ENCODE data around the gene IFT27.

Gene IFT27

DNA sequence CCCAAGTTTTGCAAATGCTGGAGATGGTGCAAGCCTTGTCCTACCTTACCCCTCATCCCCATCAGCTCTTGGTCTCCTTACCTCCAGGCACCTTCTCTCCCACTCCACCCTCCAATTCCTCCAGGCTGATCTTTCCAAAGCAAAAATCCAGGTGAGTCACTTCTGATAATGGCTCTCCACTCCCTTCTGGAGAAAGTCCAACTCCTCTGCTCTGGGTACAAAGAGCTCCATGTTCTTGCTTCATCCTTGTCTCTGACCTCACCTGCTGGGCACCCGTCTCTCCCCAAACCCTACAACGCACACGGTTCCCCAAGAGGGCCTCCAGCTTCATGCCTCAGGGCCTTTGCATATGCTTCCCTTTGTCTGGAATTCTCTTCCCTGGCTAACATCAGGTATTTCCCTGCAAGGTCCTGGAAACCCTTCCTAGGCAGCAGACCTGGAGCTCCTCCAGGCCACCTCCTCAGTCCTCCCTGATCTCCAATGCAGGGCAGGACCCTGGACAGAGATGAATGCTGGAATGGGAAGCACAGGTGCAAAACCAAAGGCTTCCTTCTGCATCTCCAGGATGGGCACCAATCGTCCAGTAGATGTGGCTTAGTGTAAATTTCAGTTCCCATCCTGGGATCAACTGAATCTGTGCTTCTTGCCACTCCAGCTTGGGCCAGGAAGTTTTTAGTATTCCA is 22.7 kb downstream of the IFT27 start:
- H3K4me3 ChIP-seq (ENCODE audit: low read depth, low read length): no peak overlapping the region
- DNase-seq (ENCODE audit: low read depth): no peak
- TF ChIP-seq, protein P1, sequence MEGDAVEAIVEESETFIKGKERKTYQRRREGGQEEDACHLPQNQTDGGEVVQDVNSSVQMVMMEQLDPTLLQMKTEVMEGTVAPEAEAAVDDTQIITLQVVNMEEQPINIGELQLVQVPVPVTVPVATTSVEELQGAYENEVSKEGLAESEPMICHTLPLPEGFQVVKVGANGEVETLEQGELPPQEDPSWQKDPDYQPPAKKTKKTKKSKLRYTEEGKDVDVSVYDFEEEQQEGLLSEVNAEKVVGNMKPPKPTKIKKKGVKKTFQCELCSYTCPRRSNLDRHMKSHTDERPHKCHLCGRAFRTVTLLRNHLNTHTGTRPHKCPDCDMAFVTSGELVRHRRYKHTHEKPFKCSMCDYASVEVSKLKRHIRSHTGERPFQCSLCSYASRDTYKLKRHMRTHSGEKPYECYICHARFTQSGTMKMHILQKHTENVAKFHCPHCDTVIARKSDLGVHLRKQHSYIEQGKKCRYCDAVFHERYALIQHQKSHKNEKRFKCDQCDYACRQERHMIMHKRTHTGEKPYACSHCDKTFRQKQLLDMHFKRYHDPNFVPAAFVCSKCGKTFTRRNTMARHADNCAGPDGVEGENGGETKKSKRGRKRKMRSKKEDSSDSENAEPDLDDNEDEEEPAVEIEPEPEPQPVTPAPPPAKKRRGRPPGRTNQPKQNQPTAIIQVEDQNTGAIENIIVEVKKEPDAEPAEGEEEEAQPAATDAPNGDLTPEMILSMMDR (IDR thresholded peaks at IDR 0.05; ENCODE audit: low read depth, low read length): no peak
- TF ChIP-seq, protein P2, sequence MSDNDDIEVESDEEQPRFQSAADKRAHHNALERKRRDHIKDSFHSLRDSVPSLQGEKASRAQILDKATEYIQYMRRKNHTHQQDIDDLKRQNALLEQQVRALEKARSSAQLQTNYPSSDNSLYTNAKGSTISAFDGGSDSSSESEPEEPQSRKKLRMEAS (IDR thresholded peaks at IDR 0.05; ENCODE audit: low read depth, low read length): no peak
- TF ChIP-seq MYC (IDR thresholded peaks at IDR 0.05; ENCODE audit: low read depth, low read length): no peak
- no peak for TF ChIP-seq POLR2A (IDR thresholded peaks at IDR 0.05; ENCODE audit: extremely low read depth, insufficient read length)

DNA sequence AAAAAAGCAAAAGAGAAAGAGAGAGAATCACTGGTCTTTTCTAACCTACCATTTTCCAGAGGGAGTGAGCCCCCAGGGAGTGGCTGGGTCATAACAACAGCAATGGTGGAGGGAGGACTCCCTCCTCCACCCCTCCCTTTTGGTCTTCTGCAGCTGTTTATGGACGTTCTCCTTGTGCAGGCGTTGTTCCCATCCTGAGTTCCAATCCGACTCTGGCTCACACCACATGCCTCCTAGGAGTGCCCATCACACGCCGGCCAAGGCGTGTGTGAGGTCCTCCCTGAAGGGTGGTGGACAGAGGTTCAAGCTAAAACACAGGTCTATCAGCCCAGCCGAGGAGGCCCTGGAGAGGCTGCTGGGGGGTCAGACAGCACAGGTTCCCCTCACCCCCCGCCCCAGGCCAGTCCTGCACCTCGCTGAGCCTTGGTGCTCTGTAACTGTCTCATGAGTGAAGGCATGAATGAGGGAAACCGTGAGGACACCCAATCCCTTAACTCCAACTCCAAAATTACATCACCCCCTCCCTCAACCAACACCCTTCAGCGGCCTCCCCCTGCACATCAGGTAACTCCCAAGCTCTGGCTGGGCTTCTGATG is 29.4 kb downstream of the IFT27 start:
- no peak for DNase-seq (ENCODE audit: low read depth)
- TF ChIP-seq, protein P1 (IDR thresholded peaks at IDR 0.05; ENCODE audit: low read depth, low read length): no peak
- TF ChIP-seq POLR2A (IDR thresholded peaks at IDR 0.05; ENCODE audit: extremely low read depth, insufficient read length): no peak
- TF ChIP-seq, protein P2 (IDR thresholded peaks at IDR 0.05; ENCODE audit: low read depth, low read length): no peak
- TF ChIP-seq MYC (IDR thresholded peaks at IDR 0.05; ENCODE audit: low read depth, low read length): no peak
- H3K4me3 ChIP-seq (ENCODE audit: low read depth, low read length): no peak overlapping the region

DNA sequence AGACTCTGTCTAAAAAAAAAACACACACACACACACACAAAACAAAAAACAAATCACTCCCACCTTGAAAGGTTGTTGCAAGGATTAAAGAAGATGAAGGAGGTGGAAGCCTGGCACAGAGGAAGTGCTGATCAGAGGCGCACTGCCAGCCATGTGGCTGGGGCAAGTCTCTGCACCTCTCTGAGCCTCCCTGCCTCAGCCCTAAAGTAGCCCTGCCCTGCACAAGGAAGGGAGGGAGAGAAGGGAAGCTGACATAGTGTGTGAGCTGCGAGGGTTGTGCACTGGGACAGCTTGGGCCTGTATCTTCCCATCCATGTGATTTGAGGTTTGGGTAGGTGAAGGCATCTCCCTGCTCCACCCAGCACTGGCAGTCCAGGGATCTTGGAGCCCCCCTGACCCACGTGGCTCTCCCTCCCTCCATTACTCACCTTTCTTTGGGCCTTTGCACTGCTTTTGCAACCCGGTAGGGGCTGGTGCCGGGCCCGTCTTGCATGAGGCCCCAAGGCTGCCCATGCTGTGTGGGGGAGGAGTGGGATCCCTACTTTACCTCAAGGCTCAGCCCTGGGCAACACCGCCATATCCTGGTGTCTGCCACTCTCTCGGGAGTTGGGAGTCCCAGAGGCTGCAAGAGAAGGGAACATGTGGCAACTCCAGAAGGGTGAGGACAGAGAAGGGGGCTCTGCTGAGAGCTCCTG is 30.5 kb downstream of the IFT27 start:
- TF ChIP-seq MYC (IDR thresholded peaks at IDR 0.05; ENCODE audit: low read depth, low read length) (no peak), POLR2A (IDR thresholded peaks at IDR 0.05; ENCODE audit: extremely low read depth, insufficient read length) (no peak)
- TF ChIP-seq, protein P1 (IDR thresholded peaks at IDR 0.05; ENCODE audit: low read depth, low read length): no peak

DNA sequence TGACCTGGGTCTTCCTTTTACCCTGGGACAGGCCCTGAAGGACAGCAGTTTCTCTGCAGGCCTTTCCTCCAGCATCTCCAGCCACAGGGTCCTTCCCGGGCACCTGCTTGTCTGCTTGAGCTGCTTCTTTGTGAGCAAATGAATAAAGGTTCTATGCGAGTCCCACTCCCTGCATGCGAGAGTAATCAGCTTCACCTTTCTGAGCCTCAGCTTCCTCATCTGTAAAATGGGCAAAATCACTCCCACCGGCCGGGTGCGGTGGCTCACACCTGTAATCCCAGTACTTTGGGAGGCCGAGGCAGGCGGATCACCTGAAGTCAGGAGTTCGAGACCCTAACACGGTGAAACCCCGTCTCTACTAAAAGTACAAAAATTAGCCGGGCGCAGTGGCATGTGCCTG is 31.1 kb downstream of the IFT27 start:
- TF ChIP-seq, protein P1 (IDR thresholded peaks at IDR 0.05; ENCODE audit: low read depth, low read length): no peak
- TF ChIP-seq, protein P2 (IDR thresholded peaks at IDR 0.05; ENCODE audit: low read depth, low read length): no peak
- TF ChIP-seq MYC (IDR thresholded peaks at IDR 0.05; ENCODE audit: low read depth, low read length): no peak
- TF ChIP-seq POLR2A (IDR thresholded peaks at IDR 0.05; ENCODE audit: extremely low read depth, insufficient read length): no peak
- no peak overlapping the region for H3K4me3 ChIP-seq (ENCODE audit: low read depth, low read length)
- DNase-seq (ENCODE audit: low read depth): no peak

More for the DNA sequence above, 30.5 kb downstream of the IFT27 start:
- H3K4me3 ChIP-seq (ENCODE audit: low read depth, low read length): no peak overlapping the region
- no peak for DNase-seq (ENCODE audit: low read depth)

DNA sequence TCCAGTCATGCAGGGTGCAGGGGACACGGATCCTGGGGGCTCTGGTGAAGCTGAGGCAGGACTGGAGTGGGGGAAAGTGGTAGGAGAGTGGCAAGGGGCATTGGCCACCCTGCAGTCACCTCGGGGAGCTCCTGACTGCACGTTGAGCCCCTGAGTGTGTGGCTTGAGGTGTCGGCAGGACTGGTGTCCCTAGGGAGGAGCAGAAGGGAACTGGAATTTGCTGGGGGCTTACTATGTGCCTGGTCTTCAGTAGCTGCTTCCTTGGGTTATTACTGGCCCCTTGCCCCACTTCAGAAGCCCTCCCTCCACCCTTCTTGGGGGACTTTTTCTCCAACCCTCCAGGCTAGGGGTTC is 31.5 kb downstream of the IFT27 start:
- TF ChIP-seq POLR2A (IDR thresholded peaks at IDR 0.05; ENCODE audit: extremely low read depth, insufficient read length): no peak
- TF ChIP-seq, protein P1 (IDR thresholded peaks at IDR 0.05; ENCODE audit: low read depth, low read length): no peak
- H3K4me3 ChIP-seq (ENCODE audit: low read depth, low read length): no peak overlapping the region
- no peak for DNase-seq (ENCODE audit: low read depth)
